HCT116 (cell line): ENCODE measurements around the gene NLRC5. TPM values are rescaled to one million over a fixed set of nuclear protein-coding genes. Genes with fewer than 3 reads are reported as not detected.

ENCODE experiments used
- ATAC-seq: fragments of 200-7000 bp; cut with Tn5 transposase; 2 replicates; pipeline ENCODE4 v1.9.1; 2020; ENCODE audit warnings: mild to moderate bottlenecking, moderate library complexity
- BruUV-seq: library from RNA; stranded (reverse); fragments of 400-500 nt; replicated peaks from 2 replicates; lab custom pipeline; 2021; lab: Mats Ljungman, UMichigan
- CTCF ChIA-PET: fragments of 300-600 bp; sonication (Branson Sonifier 250); formaldehyde crosslinking; loops from one replicate; lab custom pipeline; 2021; ENCODE audit warnings: antibody characterized with exemption; lab: Charles Lee
- POLR2A ChIA-PET: fragments of 300-600, 350-600 bp; sonication (Branson Sonifier 250); formaldehyde crosslinking; loops from one replicate; lab custom pipeline; 2021; ENCODE audit warnings: antibody characterized with exemption; lab: Charles Lee
- RAD21 ChIA-PET, 2 experiments: fragments of 300-600 bp; sonication (Branson Sonifier 250); formaldehyde crosslinking; loops; one replicate each; lab custom pipeline; 2023; ENCODE audit warnings: low total read pairs in 2 of 2; ENCODE audit not compliant: uncharacterized antibody in 2 of 2, unreplicated experiment in 2 of 2, low non-redundant PET in 1 of 2; lab: Charles Lee
- DNase-seq: peaks from one replicate; pipeline ENCODE4 v3.0.0-alpha.2; 2010; ENCODE audit warnings: low read depth, low spot score
- H2AFZ ChIP-seq: fragments of 200-600 bp; shearing (Covaris generic), sonication (generic); 2 replicates; pipeline ENCODE4 v1.6.1; 2017; ENCODE audit warnings: low read depth, mixed run types, mixed read lengths, antibody characterized with exemption, low read length; ENCODE audit not compliant: poor library complexity, severe bottlenecking
- H3K27ac ChIP-seq: 2 replicates; pipeline ENCODE4 v1.5.1; 2012; ENCODE audit warnings: low read depth, low read length
- H3K27me3 ChIP-seq: fragments of 200-600 bp; sonication (generic); 2 replicates; pipeline ENCODE4 v1.6.1; 2016; ENCODE audit warnings: mixed run types, low read length, mixed read lengths; ENCODE audit not compliant: insufficient read depth
- H3K36me3 ChIP-seq, 2 experiments: fragments of 200-500 bp in 1 of 2; fragments of 200-600 bp in 1 of 2; sonication (Bioruptor generic) in 1 of 2; sonication (generic) in 1 of 2; 2 replicates each; pipeline versions ENCODE4 v1.5.1 to v1.6.1; 2014 to 2016; ENCODE audit warnings: low read length in 2 of 2, inconsistent platforms in 1 of 2, mixed read lengths in 1 of 2, mixed run types in 1 of 2; ENCODE audit not compliant: insufficient read depth in 2 of 2, control insufficient read depth in 1 of 2
- H3K4me1 ChIP-seq, 2 experiments: fragments of 200-600 bp in 1 of 2; sonication (generic) in 1 of 2; 2 replicates each; pipeline versions ENCODE4 v1.5.1 to v1.6.1; 2012 to 2017; ENCODE audit warnings: low read length in 2 of 2, inconsistent platforms in 1 of 2, mild to moderate bottlenecking in 1 of 2, mixed read lengths in 1 of 2, mixed run types in 1 of 2, moderate library complexity in 1 of 2; ENCODE audit not compliant: insufficient read depth in 2 of 2, control insufficient read depth in 1 of 2
- H3K4me2 ChIP-seq: fragments of 200-600 bp; sonication (generic); 2 replicates; pipeline ENCODE4 v1.6.1; 2017; ENCODE audit warnings: mixed run types, low read length, mixed read lengths
- H3K4me3 ChIP-seq, 2 experiments: fragments of 200-600 bp in 1 of 2; sonication (generic) in 1 of 2; replicated peaks in 1 of 2; 2 replicates each; pipeline ENCODE4 v1.5.1; 2011 to 2016; ENCODE audit warnings: low read length in 2 of 2, control low read depth in 1 of 2, low read depth in 1 of 2, mild to moderate bottlenecking in 1 of 2, mixed read lengths in 1 of 2, mixed run types in 1 of 2
- H3K79me2 ChIP-seq: fragments of 200-600 bp; sonication (generic); 2 replicates; pipeline ENCODE4 v1.6.1; 2017; ENCODE audit warnings: mild to moderate bottlenecking, mixed run types, low read length, moderate library complexity, mixed read lengths; ENCODE audit not compliant: insufficient read depth
- H3K9ac ChIP-seq: fragments of 200-600 bp; sonication (generic); 2 replicates; pipeline ENCODE4 v1.6.1; 2016; ENCODE audit warnings: low read length, mixed read lengths
- H3K9me2 ChIP-seq: fragments of 200-600 bp; sonication (generic), shearing (Covaris generic); 2 replicates; pipeline ENCODE4 v1.6.1; 2017; ENCODE audit warnings: mixed run types, mild to moderate bottlenecking, moderate library complexity; ENCODE audit not compliant: insufficient read depth
- H3K9me3 ChIP-seq, 2 experiments: fragments of 200-500 bp in 1 of 2; fragments of 200-600 bp in 1 of 2; sonication (Bioruptor generic) in 1 of 2; sonication (generic) in 1 of 2; 2 replicates each; pipeline ENCODE4 v1.6.1; 2014 to 2017; ENCODE audit warnings: low read length in 2 of 2, mixed read lengths in 2 of 2, inconsistent platforms in 1 of 2, low read depth in 1 of 2, mild to moderate bottlenecking in 1 of 2, mixed run types in 1 of 2, moderate library complexity in 1 of 2; ENCODE audit not compliant: control insufficient read depth in 1 of 2, insufficient read depth in 1 of 2
- H4K20me1 ChIP-seq: fragments of 200-600 bp; sonication (generic), shearing (Covaris generic); 2 replicates; pipeline ENCODE4 v1.6.1; 2017; ENCODE audit warnings: mixed run types, mild to moderate bottlenecking, moderate library complexity; ENCODE audit not compliant: insufficient read depth
- CBX3 ChIP-seq: IDR thresholded peaks from 2 replicates; pipeline ENCODE4 v1.6.1; 2012; ENCODE audit warnings: low read depth
- EGR1 ChIP-seq: IDR thresholded peaks from 2 replicates; pipeline ENCODE4 v1.6.1; 2012; ENCODE audit warnings: low read depth
- ELF1 ChIP-seq: IDR thresholded peaks from 2 replicates; pipeline ENCODE4 v1.6.1; 2012; ENCODE audit warnings: low read depth, borderline replicate concordance
- EZH2 ChIP-seq: fragments of 200-600 bp; sonication (generic); IDR thresholded peaks from 2 replicates; pipeline ENCODE4 v1.6.1; 2017; ENCODE audit warnings: antibody characterized with exemption, mixed run types
- EZH2phosphoT487 ChIP-seq: fragments of 200-600 bp; IDR thresholded peaks from 2 replicates; pipeline ENCODE4 v1.6.1; 2018; ENCODE audit warnings: antibody characterized with exemption, borderline replicate concordance
- FOSL1 ChIP-seq: IDR thresholded peaks from 2 replicates; pipeline ENCODE4 v1.6.1; 2012; ENCODE audit warnings: low read depth
- JUND ChIP-seq: IDR thresholded peaks from 2 replicates; pipeline ENCODE4 v1.6.1; 2012
- SP1 ChIP-seq: IDR thresholded peaks from 2 replicates; pipeline ENCODE4 v1.6.1; 2012; ENCODE audit warnings: low read depth
- SRF ChIP-seq: IDR thresholded peaks from 2 replicates; pipeline ENCODE4 v1.6.1; 2012; ENCODE audit warnings: low read depth
- YY1 ChIP-seq: IDR thresholded peaks from 2 replicates; pipeline ENCODE4 v1.6.1; 2011; ENCODE audit warnings: low read length, low read depth, moderate library complexity, mild to moderate bottlenecking; ENCODE audit not compliant: insufficient replicate concordance; ENCODE audit errors: extremely low read depth
- ZFX ChIP-seq: fragments of 450-650 bp; IDR thresholded peaks from 2 replicates; pipeline ENCODE4 v1.6.1; 2017
- ZNF274 ChIP-seq: fragments of 200-500 bp; sonication (Bioruptor generic); IDR thresholded peaks from 2 replicates; pipeline ENCODE4 v1.6.1; 2014; ENCODE audit warnings: mild to moderate bottlenecking, low read depth, low read length, inconsistent platforms
- intact Hi-C: fragments of 100-400 bp; cut with micrococcal nuclease; formaldehyde crosslinking; loops from 2 replicates; pipeline ENCODE4 v1.10.0; 2022
- total RNA-seq: library from RNA; stranded (reverse); gene quantifications from one replicate; pipeline ENCODE4 v1.2.1, GENCODE V29; 2021; ENCODE audit not compliant: unreplicated experiment
- TF ChIP-seq, protein P1 (sequence below): IDR thresholded peaks from 2 replicates; pipeline ENCODE4 v1.6.1; 2011; ENCODE audit warnings: mild to moderate bottlenecking, low read length, moderate library complexity; ENCODE audit not compliant: insufficient replicate concordance; ENCODE audit errors: extremely low read depth
- TF ChIP-seq, protein P2 (sequence below): IDR thresholded peaks from 2 replicates; pipeline ENCODE4 v1.6.1; 2012
- TF ChIP-seq, protein P3 (sequence below), 3 experiments: fragments of 200-600 bp in 1 of 3; sonication (generic) in 1 of 3; IDR thresholded peaks in 2 of 3; conservative IDR thresholded peaks in 1 of 3; 2 replicates each; pipeline ENCODE4 v1.5.1; 2012 to 2017; ENCODE audit warnings: low read depth in 2 of 3, low read length in 2 of 3, antibody characterized with exemption in 1 of 3, borderline replicate concordance in 1 of 3, control low read depth in 1 of 3, mild to moderate bottlenecking in 1 of 3, mixed read lengths in 1 of 3, mixed run types in 1 of 3, moderate library complexity in 1 of 3; ENCODE audit not compliant: insufficient read depth in 1 of 3

The NLRC5 gene
- total RNA-seq, 1 experiment from 2014 or later = 10.4 TPM

DNA sequence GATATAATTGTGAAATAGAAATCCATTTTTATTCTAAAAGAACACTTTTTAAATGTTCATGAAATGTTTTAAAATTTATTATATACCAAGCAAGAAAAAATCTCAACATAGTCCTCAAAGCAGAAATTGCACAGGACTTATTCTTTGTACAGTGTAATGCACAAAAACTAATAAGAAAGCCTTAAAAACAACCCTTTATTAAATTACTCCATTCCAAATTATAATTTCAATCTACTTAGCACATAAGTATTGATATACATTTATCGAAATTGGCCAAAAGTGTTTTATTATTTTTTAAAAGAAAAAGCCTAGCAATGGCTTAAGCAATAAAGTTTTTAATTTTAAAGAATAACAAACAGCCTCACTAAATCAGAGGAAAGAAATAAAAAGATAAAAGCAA, 19.1 kb downstream of the NLRC5 start (continued):
- TF ChIP-seq, protein P1, sequence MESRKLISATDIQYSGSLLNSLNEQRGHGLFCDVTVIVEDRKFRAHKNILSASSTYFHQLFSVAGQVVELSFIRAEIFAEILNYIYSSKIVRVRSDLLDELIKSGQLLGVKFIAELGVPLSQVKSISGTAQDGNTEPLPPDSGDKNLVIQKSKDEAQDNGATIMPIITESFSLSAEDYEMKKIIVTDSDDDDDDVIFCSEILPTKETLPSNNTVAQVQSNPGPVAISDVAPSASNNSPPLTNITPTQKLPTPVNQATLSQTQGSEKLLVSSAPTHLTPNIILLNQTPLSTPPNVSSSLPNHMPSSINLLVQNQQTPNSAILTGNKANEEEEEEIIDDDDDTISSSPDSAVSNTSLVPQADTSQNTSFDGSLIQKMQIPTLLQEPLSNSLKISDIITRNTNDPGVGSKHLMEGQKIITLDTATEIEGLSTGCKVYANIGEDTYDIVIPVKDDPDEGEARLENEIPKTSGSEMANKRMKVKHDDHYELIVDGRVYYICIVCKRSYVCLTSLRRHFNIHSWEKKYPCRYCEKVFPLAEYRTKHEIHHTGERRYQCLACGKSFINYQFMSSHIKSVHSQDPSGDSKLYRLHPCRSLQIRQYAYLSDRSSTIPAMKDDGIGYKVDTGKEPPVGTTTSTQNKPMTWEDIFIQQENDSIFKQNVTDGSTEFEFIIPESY = no peak
- TF ChIP-seq EZH2phosphoT487 (no peak), JUND (no peak)

GRCh38 chr16:57009643-57010170, 20.4 kb downstream of the NLRC5 start:
- Histone ChIP-seq H3K4me1 (peaks cover 0 to 18% of the 10 kb centered on the region in 2 experiments; a peak in 2 of 4 replicates), H4K20me1 (no peaks in the 10 kb centered on the region), H3K4me3 (no peak overlapping the region), H3K9ac (no peak overlapping the region), H3K36me3 (no peaks in the 10 kb centered on the region), H3K27ac (no peak overlapping the region), H3K9me2 (no peaks in the 10 kb centered on the region), H3K27me3 (no peaks in the 10 kb centered on the region), H3K4me2 (no peak overlapping the region), H3K79me2 (no peaks in the 10 kb centered on the region), H3K9me3 (no peaks in the 10 kb centered on the region), H2AFZ (no peak overlapping the region)
- ChIA-PET CTCF (no interaction called here), RAD21 (no interaction called here), POLR2A (interaction anchor here (0.6 kb wide), 1 partner anchor 10 kb away, joined by 7 read pairs; no protein-coding TSS in a partner anchor)
- DNase-seq (no peak), ATAC-seq (no peak)
- no TSS peak for BruUV-seq
- intact Hi-C loops = no loop called here
- TF ChIP-seq, protein P2, sequence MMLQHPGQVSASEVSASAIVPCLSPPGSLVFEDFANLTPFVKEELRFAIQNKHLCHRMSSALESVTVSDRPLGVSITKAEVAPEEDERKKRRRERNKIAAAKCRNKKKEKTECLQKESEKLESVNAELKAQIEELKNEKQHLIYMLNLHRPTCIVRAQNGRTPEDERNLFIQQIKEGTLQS = no peak
- TF ChIP-seq EGR1 = no peak
- no peak for TF ChIP-seq ELF1
- no peak for TF ChIP-seq CBX3
- no peak for TF ChIP-seq ZFX
- TF ChIP-seq ZNF274 = no peak
- no peak for TF ChIP-seq SP1
- TF ChIP-seq EZH2phosphoT487 = no peak
- no peak for TF ChIP-seq JUND
- TF ChIP-seq EZH2 = no peak
- TF ChIP-seq YY1 = no peak
- TF ChIP-seq, protein P1 = no peak
- no peak for TF ChIP-seq FOSL1
- TF ChIP-seq, protein P3, sequence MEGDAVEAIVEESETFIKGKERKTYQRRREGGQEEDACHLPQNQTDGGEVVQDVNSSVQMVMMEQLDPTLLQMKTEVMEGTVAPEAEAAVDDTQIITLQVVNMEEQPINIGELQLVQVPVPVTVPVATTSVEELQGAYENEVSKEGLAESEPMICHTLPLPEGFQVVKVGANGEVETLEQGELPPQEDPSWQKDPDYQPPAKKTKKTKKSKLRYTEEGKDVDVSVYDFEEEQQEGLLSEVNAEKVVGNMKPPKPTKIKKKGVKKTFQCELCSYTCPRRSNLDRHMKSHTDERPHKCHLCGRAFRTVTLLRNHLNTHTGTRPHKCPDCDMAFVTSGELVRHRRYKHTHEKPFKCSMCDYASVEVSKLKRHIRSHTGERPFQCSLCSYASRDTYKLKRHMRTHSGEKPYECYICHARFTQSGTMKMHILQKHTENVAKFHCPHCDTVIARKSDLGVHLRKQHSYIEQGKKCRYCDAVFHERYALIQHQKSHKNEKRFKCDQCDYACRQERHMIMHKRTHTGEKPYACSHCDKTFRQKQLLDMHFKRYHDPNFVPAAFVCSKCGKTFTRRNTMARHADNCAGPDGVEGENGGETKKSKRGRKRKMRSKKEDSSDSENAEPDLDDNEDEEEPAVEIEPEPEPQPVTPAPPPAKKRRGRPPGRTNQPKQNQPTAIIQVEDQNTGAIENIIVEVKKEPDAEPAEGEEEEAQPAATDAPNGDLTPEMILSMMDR (IDR thresholded peaks at IDR 0.05 in 2 of 3, conservative IDR thresholded peaks at IDR 0.05 in 1 of 3; ENCODE audit: borderline replicate concordance in 1 of 3, insufficient read depth in 1 of 3, low read depth in 2 of 3, low read length in 2 of 3) = no peak
- no peak for TF ChIP-seq SRF
